GM12892 (cell line): ENCODE results near the gene PIGS.

ENCODE experiments used
- POLR2A ChIP-seq: IDR thresholded peaks from 2 replicates; pipeline ENCODE4 v1.6.1; 2011; ENCODE audit warnings: low read depth, low read length, control low read depth
- TAF1 ChIP-seq: IDR thresholded peaks from 2 replicates; pipeline ENCODE4 v1.6.1; 2011; ENCODE audit warnings: low read depth, mild to moderate bottlenecking, control low read depth, low read length, borderline replicate concordance

- TF ChIP-seq POLR2A (no peak), TAF1 (no peak)
Measured at GRCh38 chr17:28507567-28508203, 63.6 kb downstream of the PIGS start.
